Measurements from ENCODE around the gene CDR2.

The CDR2 gene

DNA sequence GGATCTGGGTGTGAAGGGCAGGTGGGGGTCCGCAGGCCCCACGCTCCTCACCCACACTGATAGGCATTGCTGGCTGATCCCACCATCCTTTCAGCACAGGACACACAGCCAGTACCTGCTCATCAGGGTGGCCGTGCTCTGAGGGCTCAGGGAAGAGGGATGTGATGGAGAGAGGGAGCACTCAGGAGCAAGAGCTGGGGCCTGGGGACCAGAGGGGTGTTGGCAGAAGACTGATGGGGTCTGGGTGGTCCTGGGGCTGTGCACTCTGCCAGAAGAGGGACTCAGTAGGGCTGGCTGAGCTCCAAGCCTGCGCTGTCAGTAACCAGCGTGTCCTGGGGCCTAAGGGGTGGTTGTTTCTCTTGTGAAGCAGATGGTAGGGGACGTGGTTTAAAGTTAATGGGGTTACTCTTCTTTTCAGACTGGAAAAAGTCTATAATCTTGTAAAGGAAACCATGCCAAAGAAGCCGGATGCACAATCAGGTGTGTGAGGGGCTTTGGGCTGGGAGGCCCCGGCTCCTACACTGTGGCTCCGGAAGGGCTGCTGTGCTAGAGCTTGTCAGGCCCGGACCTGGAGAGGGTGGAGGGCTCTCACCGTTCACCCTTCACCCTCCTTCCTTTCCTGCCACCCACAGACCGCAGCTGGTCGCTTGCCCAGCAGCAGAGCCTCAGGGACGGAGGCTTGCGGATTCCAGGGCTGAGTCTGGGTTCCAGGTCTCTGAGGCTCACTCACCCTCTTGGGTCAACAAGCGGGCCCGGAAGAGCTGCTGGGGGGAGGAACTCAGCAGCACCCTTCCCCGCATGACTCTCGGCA, 49.4 kb downstream of the CDR2 start:
- DNase-seq (ENCODE audit: low read depth) = peak; percentile 1

- DNase-seq (ENCODE audit: low read depth) = no peak
These were observed 50.2 kb downstream of the CDR2 start for GRCh38 chr16:22323959-22324786.

- DNase-seq (ENCODE audit: low read depth) = no peak
These were observed 51.1 kb downstream of the CDR2 start for GRCh38 chr16:22323173-22323958.

GRCh38 chr16:22322741-22323140, 51.7 kb downstream of the CDR2 start:
- no peak for DNase-seq (ENCODE audit: low read depth)

DNA sequence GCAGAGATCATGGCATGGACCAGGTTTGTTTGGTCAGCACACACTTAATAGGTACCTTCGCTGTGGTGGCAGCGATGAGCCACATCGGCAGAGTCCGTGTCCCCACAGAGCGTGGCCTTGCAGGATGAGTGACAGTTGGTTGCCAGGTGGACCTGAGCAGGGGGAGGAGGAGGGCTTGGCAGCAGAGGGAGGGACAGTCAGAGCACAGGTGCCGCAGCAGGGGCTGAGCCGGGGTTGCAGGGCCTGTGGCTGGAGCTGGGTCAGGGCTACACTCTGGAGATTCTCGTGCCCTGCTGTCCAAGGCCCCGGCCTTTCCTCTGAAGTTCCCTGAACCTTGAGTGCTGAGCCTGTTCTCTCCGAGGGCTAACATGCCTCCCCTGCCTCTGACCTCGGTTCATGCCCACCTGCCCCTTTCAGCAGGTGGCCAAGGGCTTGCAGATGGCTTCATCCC, 52.4 kb downstream of the CDR2 start:
- no peak for DNase-seq (ENCODE audit: low read depth)

DNA sequence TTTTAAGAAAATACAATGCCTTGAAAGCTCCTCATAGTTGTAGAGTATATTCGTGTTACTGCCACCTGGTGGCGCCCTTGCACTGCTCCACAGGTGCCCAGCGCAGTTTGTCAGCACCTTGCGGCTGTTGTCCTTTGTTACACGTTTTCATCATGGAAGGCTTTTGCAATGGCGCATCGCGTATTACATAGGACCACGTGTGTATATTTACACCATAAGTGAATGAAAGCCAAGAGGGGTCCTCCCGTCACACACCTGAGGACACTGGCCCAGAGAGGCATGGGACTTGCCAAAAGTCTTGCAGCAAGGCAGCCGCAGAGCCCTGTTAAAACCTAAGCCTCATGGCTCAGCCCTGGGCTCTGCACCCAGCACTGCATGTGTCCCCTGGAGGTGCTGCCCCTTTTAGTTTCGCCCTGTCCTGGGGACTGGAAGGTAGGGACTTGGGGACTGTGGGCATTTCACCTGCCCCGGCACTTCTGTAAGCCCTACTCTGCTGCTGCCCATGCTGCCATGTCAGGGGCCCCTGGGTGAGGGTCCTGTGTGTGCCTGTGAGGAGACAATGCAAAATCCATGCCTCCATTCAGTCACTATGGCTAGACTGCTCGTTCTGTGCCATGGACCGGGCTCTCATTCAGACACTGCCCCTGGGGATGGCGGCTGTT, 52.9 kb downstream of the CDR2 start:
- DNase-seq (ENCODE audit: low read depth) = peak; percentile 32

- DNase-seq (ENCODE audit: low read depth) = no peak
These were observed 53.7 kb downstream of the CDR2 start for GRCh38 chr16:22320572-22321339.

DNA sequence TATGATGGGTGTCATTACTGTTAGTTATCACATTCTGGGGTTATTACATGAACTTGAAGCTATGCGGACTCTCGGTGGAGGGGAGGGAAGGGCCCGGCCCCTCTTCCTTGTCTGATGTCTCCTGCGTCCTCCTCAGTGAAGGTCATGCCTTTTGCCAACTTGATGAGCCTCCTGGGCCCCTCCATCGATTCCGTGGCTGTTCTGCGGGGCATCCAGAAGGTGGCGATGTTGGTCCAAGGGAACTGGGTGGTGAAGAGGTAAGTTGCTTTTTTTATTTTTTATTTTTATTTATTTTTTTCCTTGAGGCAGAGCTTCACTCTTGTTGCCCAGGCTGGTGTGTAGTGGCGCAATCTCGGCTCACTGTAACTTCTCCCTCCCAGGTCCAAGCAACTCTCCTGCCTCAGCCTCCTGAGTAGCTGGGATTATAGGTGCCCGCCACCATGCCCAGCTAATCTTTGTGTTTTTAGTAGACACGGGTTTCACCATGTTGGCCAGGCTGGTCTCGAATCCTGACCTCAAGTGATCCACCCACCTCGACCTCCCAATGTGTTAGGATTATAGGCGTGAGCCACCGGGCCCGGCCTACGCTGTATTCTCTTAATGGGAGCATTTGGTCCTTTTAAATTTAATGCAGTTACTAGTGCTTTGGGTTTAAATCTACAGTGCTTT, 55.6 kb downstream of the CDR2 start:
- no peak for DNase-seq (ENCODE audit: low read depth)

DNA sequence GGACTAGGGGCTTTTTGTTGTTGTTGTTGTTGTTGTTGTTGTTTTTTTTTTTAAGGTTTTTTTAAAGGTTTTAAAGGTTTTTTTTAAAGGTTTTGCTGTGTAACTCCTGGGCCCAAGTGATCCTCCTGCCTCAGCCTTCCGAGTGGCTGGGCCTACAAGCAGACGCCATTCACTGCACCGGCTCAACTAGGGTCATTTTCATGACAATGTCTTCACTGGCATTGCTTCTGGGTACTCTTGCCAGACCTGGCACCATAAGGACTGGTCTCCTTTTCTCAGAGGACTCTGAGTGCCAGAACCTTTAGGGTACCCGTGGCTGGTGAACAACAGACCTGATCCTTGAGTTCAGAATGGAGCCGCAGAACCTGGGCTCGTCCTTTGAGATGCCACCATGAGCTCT, 56.8 kb downstream of the CDR2 start:
- DNase-seq (ENCODE audit: low read depth) = no peak

DNA sequence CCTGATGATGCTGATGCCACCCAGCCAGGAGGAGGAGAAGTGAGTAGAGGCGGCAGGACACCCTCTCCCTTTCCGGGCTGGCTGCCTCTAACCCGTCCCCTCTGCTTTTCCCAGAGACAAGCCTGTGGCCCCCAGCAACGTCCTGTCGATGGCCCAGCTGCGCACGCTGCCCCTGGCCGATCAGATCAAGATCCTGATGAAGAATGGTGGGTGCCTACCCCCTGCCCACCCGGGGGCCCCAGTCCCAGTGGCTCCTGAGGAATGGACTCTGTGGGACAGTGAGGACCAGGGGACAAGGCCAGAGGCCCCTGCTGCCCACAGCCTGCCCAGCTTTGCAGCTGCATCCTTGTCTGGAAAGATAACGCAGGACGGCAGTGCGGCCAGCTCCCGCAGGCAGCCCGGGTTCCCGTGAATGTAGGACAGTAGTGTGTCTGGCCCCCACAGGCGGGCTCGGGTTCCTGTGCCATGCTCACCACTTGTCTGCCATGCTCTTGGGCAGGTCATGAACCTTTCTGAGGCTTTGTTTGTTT, 57.4 kb downstream of the CDR2 start:
- DNase-seq (ENCODE audit: low read depth) = no peak

GRCh38 chr16:22316411-22316811, 58.0 kb downstream of the CDR2 start:
- DNase-seq (ENCODE audit: low read depth) = no peak

- DNase-seq (ENCODE audit: low read depth) = no peak
These were observed 58.4 kb downstream of the CDR2 start for GRCh38 chr16:22315979-22316378.

DNA sequence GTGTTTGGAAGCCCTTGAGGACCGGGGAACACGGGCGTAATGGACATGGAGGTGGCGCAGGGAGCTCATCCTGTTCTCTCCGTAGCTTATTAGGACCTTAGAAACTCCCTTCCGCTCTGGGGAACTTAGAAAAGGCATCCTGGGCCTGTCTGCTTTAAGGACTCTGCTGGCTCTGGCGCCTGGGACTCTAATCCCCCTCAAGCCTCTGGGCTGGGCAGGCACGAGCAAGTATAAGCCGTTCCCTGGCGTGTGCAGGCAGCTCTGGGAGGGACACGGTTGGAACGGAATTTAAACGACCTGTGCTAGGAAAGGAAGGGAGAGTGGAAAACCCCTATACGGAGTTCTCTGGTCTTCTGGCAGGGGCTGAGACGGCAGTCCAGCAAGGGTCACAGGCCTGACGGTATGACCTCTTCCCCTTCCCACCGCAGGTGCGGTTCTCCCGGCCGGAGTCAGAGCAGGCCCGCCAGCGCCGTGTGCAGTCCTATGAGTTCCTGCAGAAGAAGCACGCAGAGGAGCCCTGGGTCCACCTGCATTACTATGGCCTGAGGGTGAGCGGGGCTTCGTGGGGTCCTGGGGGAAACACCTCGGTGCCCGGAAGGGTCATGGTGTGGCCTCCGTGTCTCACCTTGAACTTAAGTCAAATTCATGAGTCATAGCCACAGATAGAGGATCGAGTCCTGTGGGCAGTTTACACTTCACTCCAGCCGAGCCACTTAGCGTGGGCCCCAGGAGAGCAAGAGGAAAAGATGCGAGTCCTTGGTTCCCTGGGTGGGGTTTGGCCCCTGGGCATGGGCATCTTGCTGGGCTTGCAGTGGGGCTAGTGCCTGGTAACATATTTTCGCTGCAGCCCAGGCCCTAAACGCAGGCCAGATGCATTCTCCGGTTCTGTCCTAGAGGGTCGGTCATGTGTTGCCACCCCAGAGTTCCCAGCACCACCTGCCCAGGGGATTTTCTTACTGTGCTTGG, 59.5 kb downstream of the CDR2 start:
- no peak for DNase-seq (ENCODE audit: low read depth)

GRCh38 chr16:22313876-22314470, 60.4 kb downstream of the CDR2 start:
- no peak for DNase-seq (ENCODE audit: low read depth)

DNA sequence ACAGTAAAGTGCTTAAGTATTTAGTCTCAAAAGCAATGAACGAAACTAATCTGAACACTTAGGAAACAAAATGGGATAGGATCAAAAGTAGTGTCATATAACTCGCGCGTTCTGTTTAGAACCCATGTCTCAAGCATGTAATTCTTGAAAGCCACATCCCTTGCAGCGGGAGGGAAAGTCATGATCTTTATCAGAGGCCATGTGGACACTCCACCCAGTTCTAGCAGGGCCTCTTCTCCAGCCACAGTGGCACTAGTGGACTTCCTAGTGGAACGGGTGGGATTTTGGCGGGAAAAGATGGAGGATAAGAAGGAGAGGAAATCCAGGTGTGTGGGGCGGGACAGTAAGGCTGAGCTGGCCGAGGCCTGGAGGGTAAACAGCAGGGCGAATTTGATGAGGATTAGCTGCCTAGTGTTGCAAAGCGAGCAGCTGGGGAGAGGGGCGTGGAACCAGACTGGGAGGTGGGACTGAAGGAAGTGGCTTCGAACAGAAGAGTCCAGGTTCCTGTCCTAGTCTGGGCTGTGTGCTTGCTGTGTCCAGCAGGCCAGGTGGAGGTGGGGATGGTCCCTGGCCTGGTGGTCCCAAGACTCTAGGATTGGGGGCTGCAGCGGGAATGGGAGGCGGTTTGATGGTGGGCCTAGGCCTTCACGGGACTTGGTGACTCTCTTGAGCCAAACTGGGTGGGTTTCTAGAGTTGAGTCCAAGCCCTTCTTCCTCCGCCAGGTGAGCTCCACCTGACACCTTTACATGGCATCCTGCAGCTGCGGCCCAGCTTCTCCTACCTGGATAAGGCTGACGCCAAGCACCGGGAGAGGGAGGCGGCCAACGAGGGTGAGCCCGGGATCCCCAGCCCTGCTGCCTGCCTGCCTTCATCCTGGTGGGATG, 61.3 kb downstream of the CDR2 start:
- DNase-seq (ENCODE audit: low read depth) = no peak

DNA sequence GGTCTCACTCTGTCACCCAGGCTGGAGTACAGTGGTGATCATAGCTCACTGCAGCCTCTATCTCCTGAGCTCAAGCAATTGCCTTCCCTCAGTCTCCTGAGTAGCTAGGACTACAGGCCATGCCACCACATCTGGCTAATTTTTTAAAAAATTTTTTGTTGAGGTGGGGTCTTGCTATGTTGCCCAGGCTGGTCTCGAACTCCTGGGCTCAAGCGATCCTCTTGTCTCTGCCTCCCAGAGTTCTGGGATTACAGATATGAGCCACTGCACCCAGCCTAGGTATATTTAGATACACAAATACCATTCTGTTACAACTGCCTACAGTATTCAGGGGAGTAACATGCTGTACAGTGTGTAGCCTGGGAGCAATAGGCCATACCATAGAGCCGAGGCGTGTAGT, 62.9 kb downstream of the CDR2 start:
- DNase-seq (ENCODE audit: low read depth) = no peak

DNA sequence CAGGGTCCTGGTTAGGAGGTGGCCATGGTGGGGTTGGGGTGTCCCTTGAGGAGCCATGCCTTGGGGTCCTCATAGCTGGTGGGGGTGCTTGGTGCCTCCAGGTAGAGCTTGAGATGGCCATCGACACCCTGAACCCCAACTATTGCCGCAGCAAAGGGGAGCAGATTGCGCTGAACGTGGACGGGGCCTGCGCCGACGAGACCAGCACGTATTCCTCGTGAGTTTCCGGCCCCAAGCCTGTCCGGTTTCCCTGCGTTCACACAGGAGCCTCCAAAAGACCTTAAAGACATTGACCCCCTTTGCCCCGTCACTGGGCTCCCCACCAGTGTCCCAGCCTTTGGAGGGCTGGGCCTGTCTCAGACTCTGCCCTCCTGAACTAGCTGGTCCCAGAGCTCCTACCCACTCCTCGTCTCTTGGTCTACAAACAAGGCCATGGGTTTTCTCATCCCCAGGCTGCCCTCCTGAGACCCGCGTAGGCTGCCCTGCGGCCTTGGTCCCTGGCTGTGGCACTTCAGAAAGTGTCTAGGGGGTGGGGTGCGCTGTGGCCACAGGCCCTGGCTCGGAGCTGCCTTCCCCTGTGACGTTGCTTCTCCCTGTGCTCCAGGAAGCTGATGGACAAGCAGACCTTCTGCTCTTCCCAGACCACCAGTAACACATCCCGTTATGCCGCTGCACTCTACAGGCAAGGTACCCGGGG, 65.4 kb downstream of the CDR2 start:
- no peak for DNase-seq (ENCODE audit: low read depth)

All from stromal cell of bone marrow (primary cell).